Measurements from ENCODE around the gene CYP4A22. TPM values are rescaled to one million over a fixed set of nuclear protein-coding genes. Genes with fewer than 3 reads are reported as not detected.
"Not testable (repeated sequence)": the region's sequence is repeated elsewhere in the genome, so short reads cannot be mapped to it uniquely, and the experiment has no call there.

The CYP4A22 gene
- total RNA-seq, 1 experiment from 2014 or later, result not detected

- no peak for DNase-seq
- no peak overlapping the region for H2BK15ac ChIP-seq (ENCODE audit: low read depth, low read length)
- H2BK120ac ChIP-seq (ENCODE audit: low read depth, low read length, poor library complexity, severe bottlenecking), result no peak overlapping the region
- no peak overlapping the region for H2BK20ac ChIP-seq (ENCODE audit: low read depth, low read length, poor library complexity, severe bottlenecking)
- peaks cover 2% of the 10 kb centered on the region for H3K27me3 Mint-ChIP-seq (ENCODE audit: low read depth)
- no peak overlapping the region for H3K18ac ChIP-seq (ENCODE audit: insufficient read length, low read depth, low read length)
- H3K9me3 Mint-ChIP-seq, result no peaks in the 10 kb centered on the region; a peak in 1 of 5 replicates
- H3K27me3 ChIP-seq (ENCODE audit: insufficient read depth, low read length), result no peaks in the 10 kb centered on the region
- H3K27ac ChIP-seq (ENCODE audit: insufficient read length, low read depth, low read length), result no peak overlapping the region
- peak overlapping the region in 1 of 3 experiments; percentile 72; a peak in 1 of 7 replicates for H3K27ac Mint-ChIP-seq
- no peaks in the 10 kb centered on the region for H3K4me1 ChIP-seq (ENCODE audit: insufficient read depth, low read length)
- H2BK5ac ChIP-seq (ENCODE audit: insufficient read length, low read length), result no peak overlapping the region
- no peak overlapping the region for H3K14ac ChIP-seq (ENCODE audit: insufficient read depth, low read length)
- TF ChIP-seq CTCF (conservative IDR thresholded peaks at IDR 0.05), result peak; percentile 32; the same call in 1 of the 3 replicates
- H4K8ac ChIP-seq (replicated peaks; ENCODE audit: insufficient read length, low read depth, low read length), result no peak overlapping the region
- H4K5ac ChIP-seq (ENCODE audit: insufficient read length, low read depth, low read length), result no peak overlapping the region
- H2AK5ac ChIP-seq (ENCODE audit: insufficient read length, low read length), result no peak overlapping the region
- H3K4me3 Mint-ChIP-seq, result no peak overlapping the region
- H3K56ac ChIP-seq (ENCODE audit: insufficient read length, low read depth, low read length), result no peak overlapping the region
- no peak overlapping the region for H3K9ac ChIP-seq (ENCODE audit: extremely low read depth, insufficient read length, low read length)
- no peaks in the 10 kb centered on the region for H3K79me1 ChIP-seq (ENCODE audit: insufficient read depth, low read depth, low read length, poor library complexity, severe bottlenecking)
- no peak overlapping the region for H4K91ac ChIP-seq (ENCODE audit: insufficient read length, low read depth, low read length)
- H3K4ac ChIP-seq (ENCODE audit: low read depth, low read length), result no peak overlapping the region
- H3K36me3 Mint-ChIP-seq (ENCODE audit: insufficient read depth in 1 of 3, low read depth in 3 of 3), result no peaks in the 10 kb centered on the region
- no peaks in the 10 kb centered on the region for H3K23me2 ChIP-seq (ENCODE audit: insufficient read length, low read depth, low read length, poor library complexity, severe bottlenecking)
- H3T11ph ChIP-seq (ENCODE audit: low read length), result no peak overlapping the region
- H2BK12ac ChIP-seq (ENCODE audit: insufficient read length, low read depth, low read length), result no peak overlapping the region
- H4K20me1 ChIP-seq (ENCODE audit: control insufficient read depth, insufficient read depth, insufficient read length), result no peaks in the 10 kb centered on the region
- WGBS (ENCODE audit: extremely low coverage, insufficient read length, low lambda C conversion rate), result no CpG with 5 or more reads among the region's 6 CpGs
- peaks cover 5 to 10% of the 10 kb centered on the region in 2 experiments; a peak in 3 of 4 replicates for H3K4me1 Mint-ChIP-seq
- no peak overlapping the region for H3K23ac ChIP-seq (ENCODE audit: insufficient read length, low read depth, low read length)
- no peaks in the 10 kb centered on the region for H3K79me2 ChIP-seq (ENCODE audit: insufficient read depth, low read length)
- no peaks in the 10 kb centered on the region for H3K9me3 ChIP-seq (ENCODE audit: control insufficient read depth, low read depth, low read length)
- no peak overlapping the region for H2AFZ ChIP-seq (ENCODE audit: low read length)
- no peak overlapping the region for H3K4me2 ChIP-seq (ENCODE audit: insufficient read depth, insufficient read length, low read length)
Measured at GRCh38 chr1:47147047-47147785, 10.0 kb downstream of the CYP4A22 start.

GRCh38 chr1:47149162-47149561 lies 11.9 kb downstream of the CYP4A22 start:
- H3K27me3 ChIP-seq (ENCODE audit: insufficient read depth, low read length); DNase-seq; H3K27me3 Mint-ChIP-seq (ENCODE audit: low read depth); H3K27ac ChIP-seq (ENCODE audit: insufficient read length, low read depth, low read length); H2BK12ac ChIP-seq (ENCODE audit: insufficient read length, low read depth, low read length); H3K18ac ChIP-seq (ENCODE audit: insufficient read length, low read depth, low read length); H2BK20ac ChIP-seq (ENCODE audit: low read depth, low read length, poor library complexity, severe bottlenecking); H3K56ac ChIP-seq (ENCODE audit: insufficient read length, low read depth, low read length); H3K79me1 ChIP-seq (ENCODE audit: insufficient read depth, low read depth, low read length, poor library complexity, severe bottlenecking); H3K4me3 Mint-ChIP-seq; H3K36me3 Mint-ChIP-seq (ENCODE audit: insufficient read depth in 1 of 3, low read depth in 3 of 3); H2BK5ac ChIP-seq (ENCODE audit: insufficient read length, low read length); H3K9me3 ChIP-seq (ENCODE audit: control insufficient read depth, low read depth, low read length); H2AFZ ChIP-seq (ENCODE audit: low read length); H2AK5ac ChIP-seq (ENCODE audit: insufficient read length, low read length); H3K4me2 ChIP-seq (ENCODE audit: insufficient read depth, insufficient read length, low read length); H3K4me1 ChIP-seq (ENCODE audit: insufficient read depth, low read length); H3K79me2 ChIP-seq (ENCODE audit: insufficient read depth, low read length); H3T11ph ChIP-seq (ENCODE audit: low read length); H3K9me3 Mint-ChIP-seq; H3K14ac ChIP-seq (ENCODE audit: insufficient read depth, low read length); H3K23ac ChIP-seq (ENCODE audit: insufficient read length, low read depth, low read length); H4K8ac ChIP-seq (replicated peaks; ENCODE audit: insufficient read length, low read depth, low read length); H4K5ac ChIP-seq (ENCODE audit: insufficient read length, low read depth, low read length); H3K23me2 ChIP-seq (ENCODE audit: insufficient read length, low read depth, low read length, poor library complexity, severe bottlenecking); H4K91ac ChIP-seq (ENCODE audit: insufficient read length, low read depth, low read length); H3K4ac ChIP-seq (ENCODE audit: low read depth, low read length); H2BK15ac ChIP-seq (ENCODE audit: low read depth, low read length); H4K20me1 ChIP-seq (ENCODE audit: control insufficient read depth, insufficient read depth, insufficient read length); H3K9ac ChIP-seq (ENCODE audit: extremely low read depth, insufficient read length, low read length); H3K4me1 Mint-ChIP-seq; H2BK120ac ChIP-seq (ENCODE audit: low read depth, low read length, poor library complexity, severe bottlenecking): not testable (repeated sequence)
- no CpG with 5 or more reads among the region's 9 CpGs for WGBS (ENCODE audit: extremely low coverage, insufficient read length, low lambda C conversion rate)
- H3K27ac Mint-ChIP-seq, result peak overlapping the region in 1 of 3 experiments; percentile 77; a peak in 1 of 7 replicates
